Hepatic stellate cell (primary cell): ENCODE measurements around the gene SOBP.

ENCODE experiments used
- DNase-seq: peaks from one replicate; pipeline ENCODE4 v3.0.0; 2011; ENCODE audit warnings: low spot score

SOBP gene

GRCh38 chr6:107689951-107690642 is 200.2 kb downstream of the SOBP start:
- no peak for DNase-seq

DNA sequence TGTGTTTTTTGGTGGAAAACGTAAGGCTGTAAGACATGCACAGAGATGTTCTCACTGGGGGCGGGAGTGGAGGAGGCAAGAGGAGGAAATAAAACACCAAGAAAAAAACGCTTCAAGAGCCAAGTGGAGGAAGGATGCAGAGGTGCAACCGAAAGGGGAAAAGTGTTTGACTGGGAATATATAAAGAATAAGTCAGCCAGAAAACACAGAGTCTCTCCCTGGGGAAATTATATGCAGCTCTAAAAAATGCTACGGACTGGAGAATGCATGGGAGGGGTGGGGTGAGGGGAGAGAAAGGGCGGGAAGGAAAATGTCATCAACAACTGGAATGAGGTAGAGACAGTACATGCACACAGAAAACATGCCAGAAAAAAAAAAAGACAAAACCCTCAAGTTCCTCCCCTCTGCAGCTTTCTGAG is 200.7 kb downstream of the SOBP start:
- DNase-seq = peak; percentile 63

DNA sequence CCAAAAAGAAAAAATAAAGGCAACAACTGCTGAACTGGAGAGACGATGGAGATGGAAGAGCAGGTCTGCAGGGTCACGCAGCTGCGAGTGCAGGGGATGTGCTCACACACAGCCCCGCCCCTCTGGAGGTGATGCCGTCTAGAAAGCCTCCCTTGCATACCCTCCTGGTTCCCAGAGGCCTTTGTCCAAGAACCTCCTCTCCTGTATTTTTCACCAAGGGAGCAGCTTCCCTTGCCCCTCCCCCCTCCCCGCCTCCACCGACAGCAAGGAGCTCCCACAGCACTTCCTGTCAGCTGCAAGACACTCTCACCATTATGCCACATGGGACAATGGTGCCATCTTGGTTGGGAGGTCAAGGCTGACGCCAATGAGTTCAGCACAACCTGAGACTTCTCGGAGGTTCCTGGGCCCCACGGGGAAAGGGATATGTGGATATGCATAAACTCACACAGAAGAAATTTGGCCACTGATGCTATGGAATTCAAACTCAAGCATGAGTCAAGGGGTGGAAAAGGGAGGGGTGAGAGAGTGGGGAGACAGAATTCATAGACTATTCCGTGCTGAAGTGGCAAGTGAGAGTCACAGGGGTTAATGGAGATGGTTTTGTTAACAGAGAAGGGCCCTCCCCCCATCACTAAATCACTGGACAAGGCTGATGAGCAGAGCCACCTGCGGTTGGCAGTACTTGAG is 201.3 kb downstream of the SOBP start:
- peak; percentile 74 for DNase-seq

GRCh38 chr6:107692351-107692750 is 202.4 kb downstream of the SOBP start:
- DNase-seq = no peak

- no peak for DNase-seq
Measured at GRCh38 chr6:107695061-107695720, 205.3 kb downstream of the SOBP start.

DNA sequence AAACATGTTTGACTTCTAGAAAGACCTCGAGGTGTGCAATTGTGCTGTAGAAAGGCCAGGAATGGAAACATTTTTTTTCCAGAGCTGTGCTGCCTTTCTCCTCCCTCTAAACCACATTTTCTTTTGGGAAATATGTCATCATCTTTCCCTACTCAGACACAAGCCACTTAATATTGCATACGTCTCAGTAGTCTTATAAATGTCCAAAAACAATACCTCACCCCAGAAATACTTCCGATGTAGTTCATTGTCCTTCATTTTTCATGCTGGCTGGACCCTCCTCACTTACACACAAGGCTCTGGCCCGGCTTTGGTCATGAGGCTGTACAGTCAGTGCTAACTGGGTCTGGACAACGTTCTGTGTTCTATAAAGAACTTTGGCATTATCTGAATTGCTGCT is 207.8 kb downstream of the SOBP start:
- DNase-seq = peak; percentile 17

DNA sequence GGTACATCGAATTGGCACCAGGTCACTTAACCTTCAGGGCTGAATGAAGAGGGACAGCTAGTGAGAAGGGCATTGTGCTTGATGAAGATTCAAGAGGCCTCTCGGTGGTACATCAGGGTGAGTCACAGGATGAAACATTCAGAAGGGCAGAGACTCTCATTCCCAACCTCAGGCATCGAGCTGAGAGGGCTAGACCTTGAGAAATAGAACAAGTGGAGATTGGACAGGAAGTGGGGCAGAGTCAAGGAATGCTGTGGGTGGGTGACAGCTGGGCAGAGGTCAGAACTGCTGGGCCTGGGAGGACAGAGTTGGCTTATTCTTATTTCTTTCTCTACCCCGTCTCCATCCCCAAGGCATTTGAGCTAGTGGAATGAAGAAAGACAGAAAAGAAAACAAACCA is 208.2 kb downstream of the SOBP start:
- DNase-seq = peak; percentile 76

DNA sequence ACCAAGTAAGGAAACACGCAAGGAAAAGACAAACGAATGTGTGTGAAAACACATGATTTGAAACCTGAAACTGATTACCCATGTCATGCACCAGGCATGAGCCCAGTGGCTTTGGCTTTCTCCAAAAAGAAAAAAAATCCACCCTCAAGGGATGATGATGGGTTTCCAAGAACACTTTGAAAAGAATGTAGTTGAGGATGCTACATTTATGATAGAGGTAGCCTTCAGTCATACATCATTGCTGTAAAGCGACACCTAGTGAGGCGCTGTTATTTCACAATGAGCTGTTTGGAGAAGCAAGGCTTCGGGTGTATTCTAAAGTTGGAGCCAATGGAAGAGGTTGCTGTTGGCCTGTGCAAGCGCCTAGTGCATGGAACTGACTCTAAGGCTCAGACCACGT is 209.3 kb downstream of the SOBP start:
- no peak for DNase-seq

GRCh38 chr6:107699697-107700325 is 209.9 kb downstream of the SOBP start:
- DNase-seq = no peak

DNA sequence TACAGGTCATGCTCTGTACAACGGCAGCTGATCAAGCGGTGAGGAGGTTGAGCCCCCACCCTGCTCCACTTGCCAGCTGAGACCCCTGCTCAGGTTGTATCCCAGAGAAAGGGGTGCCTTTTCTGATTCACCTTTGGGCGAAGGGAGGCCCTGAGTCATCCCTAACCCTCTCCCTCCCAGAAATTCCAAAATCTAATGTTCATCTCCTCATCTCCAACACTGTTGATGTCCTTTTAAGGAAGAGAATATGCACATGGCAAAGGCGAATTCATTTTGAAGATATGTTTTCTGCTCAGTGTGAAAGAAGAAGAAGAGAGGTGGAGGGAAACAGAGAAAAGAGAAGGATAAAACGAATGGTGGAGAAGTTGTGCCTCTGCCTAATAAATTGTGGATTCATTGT is 213.7 kb downstream of the SOBP start:
- no peak for DNase-seq

- DNase-seq = peak; percentile 46
Measured at GRCh38 chr6:107704347-107705013, 214.6 kb downstream of the SOBP start.

- DNase-seq = no peak
Measured at GRCh38 chr6:107706516-107707115, 216.7 kb downstream of the SOBP start.

DNA sequence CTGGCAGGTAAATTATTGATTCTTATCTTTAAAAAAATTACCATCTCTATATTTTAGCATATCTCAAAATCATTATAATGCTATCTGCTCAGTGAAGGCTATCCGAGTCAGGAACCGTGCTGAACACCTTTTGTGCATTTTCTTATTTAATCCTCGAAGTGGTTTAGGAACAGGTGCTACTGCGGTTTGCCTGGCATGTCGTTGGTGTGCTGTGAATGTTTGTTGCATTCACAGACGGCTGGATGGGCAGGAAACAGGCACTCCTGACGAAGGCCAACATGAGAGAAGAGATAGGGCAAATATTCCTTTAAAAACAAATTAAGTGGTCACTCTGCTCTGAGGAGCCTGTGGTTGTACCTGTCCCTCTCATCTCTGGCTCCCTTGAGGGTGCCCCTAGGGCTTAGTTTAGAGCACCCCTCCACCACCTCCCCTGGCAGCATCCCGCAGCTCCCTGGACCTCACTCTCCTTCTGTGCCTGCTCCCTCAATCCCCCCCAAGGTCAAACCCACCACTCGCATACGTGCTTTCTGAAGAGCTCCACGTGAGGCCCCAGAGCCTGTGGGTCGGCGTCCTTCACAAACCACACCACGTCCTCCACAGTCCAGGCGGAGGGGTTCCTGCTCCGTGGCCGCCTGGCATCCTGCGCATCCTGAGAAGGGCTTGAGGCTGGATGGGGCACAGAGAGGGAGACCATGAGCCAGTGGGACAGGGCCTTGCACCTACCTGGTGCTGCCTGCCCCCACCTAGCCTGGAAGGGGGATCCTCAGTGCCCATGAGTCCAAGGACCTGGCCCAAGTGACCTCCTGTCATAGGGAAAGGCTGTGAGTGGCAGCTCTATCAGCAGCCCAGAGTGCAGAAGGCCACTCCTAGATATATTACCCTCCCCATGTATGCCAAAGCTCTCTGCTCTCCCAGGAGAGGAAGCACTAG is 217.7 kb downstream of the SOBP start:
- DNase-seq = no peak

DNA sequence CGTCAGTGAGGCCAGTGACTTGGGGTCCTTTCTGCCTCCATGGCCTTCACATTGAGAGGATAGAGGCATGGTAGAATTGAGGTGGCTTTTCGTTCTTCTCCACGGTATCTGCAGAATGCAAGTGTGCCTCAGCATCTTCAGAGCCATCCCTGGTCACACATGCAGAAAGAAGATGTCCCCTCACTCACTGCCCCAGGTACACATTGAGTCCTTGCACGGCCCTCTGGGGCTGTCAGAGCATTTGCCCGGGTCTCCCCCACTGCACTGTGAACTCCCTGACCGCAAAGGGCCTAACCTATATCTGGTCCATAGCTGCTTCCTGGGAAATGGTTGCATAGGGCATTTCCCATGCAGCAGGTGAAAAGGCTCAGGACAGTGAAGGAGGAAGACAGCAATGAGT is 218.5 kb downstream of the SOBP start:
- no peak for DNase-seq

DNA sequence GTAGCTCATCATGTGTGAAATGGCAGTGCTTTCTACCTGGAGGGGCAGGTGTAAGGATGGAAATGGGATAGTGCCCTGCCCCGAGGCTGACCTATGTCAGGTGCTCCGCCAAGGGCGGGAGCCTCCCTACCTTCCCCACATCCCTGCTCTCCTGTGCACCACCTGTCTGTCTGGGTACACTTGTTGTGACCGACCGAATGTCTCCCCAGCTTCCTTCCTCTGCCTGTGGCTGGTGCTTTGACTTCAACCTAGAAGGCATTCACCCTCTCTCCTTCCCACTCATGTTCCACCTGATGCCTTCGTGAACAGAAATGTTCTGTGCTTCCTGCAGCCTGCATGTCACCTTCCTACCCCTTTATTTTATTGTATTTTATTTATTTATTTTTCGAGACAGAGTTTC is 219.4 kb downstream of the SOBP start:
- DNase-seq = no peak
